Stomach smooth muscle (tissue), 2 donors: ENCODE data around the gene SRP68.
"Not testable (repeated sequence)": the region's sequence is repeated elsewhere in the genome, so short reads cannot be mapped to it uniquely, and the experiment has no call there.

Experiments used
- H3K27ac ChIP-seq: one replicate; pipeline ENCODE4 v1.7.0; 2013; ENCODE audit warnings: mild to moderate bottlenecking, low read length, inconsistent platforms
- H3K27me3 ChIP-seq, 2 donors: one replicate each; pipeline ENCODE4 v1.7.0; 2013; ENCODE audit warnings: low read length in 2 of 2; ENCODE audit not compliant: insufficient read depth in 2 of 2, control insufficient read depth in 1 of 2
- H3K36me3 ChIP-seq, 2 donors: one replicate each; pipeline ENCODE4 v1.7.0; 2013; ENCODE audit warnings: low read length in 2 of 2; ENCODE audit not compliant: control insufficient read depth in 2 of 2, insufficient read depth in 2 of 2
- H3K4me1 ChIP-seq: one replicate; pipeline ENCODE4 v1.7.0; 2013; ENCODE audit warnings: low read length; ENCODE audit not compliant: control insufficient read depth, insufficient read depth
- H3K4me3 ChIP-seq, 2 donors: one replicate each; pipeline ENCODE4 v1.7.0; 2013; ENCODE audit warnings: low read length in 2 of 2
- H3K9ac ChIP-seq, 2 donors: one replicate each; pipeline ENCODE4 v1.7.0; 2013; ENCODE audit warnings: low read length in 2 of 2, mild to moderate bottlenecking in 1 of 2
- H3K9me3 ChIP-seq, 2 donors: one replicate each; pipeline ENCODE4 v1.7.0; 2013; ENCODE audit warnings: low read length in 2 of 2; ENCODE audit not compliant: control insufficient read depth in 2 of 2
- donor health status: healthy.
- donor health status: Pancreatic carcinoma.

SRP68 gene

DNA sequence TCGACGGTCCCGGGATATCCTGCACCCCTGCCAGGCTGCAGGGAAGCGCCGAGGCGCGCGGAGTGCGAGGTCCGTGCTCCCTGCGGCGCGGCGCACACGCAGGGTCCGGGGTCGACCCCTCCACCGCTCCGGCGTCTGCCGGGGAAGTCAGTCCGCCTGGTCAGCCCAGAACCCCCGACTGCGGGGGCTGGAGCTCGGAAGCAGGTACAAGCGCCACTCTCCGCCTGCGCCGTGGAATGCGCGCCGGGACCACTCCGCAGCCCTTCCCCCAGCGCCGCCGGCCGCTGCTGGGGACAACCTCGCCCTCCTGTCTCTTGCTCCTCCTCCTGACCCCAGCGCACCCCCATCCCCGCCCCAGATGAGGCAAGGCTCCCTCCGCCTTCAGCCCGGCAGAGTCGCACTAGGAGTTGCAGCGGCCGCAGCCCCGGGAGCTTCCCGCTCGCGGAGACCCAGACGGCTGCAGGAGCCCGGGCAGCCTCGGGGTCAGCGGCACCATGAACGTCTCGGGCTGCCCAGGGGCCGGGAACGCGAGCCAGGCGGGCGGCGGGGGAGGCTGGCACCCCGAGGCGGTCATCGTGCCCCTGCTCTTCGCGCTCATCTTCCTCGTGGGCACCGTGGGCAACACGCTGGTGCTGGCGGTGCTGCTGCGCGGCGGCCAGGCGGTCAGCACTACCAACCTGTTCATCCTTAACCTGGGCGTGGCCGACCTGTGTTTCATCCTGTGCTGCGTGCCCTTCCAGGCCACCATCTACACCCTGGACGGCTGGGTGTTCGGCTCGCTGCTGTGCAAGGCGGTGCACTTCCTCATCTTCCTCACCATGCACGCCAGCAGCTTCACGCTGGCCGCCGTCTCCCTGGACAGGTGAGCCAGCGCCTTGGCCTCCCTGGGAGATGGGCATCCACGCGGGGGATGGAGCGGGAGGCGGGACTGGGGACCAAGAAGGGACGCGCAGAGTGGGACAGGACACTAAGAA lies 2.4 kb upstream of the SRP68 start, which contains the start of gene GALR2:
Gene GALR2, plus strand, starts transcription at position 392 of the 974 bp plus-strand sequence. Its CDS starts 103 bp downstream, at position 495.
- Histone ChIP-seq H3K9me3 (no peaks in the 10 kb centered on the region), H3K27ac (no peak within 1 kb of the TSS), H3K27me3 (peaks cover 53 to 60% of the 10 kb centered on the region in 2 donors), H3K9ac (no peak within 1 kb of the TSS), H3K4me1 (peaks cover 57% of the 10 kb centered on the region), H3K4me3 (peak within 1 kb of the TSS; percentile 17 to 59), H3K36me3 (peaks cover 0 to 2% of the 10 kb centered on the region in 2 donors)

GRCh38 chr17:76071531-76072147 lies 678 bp downstream of the SRP68 start:
- Histone ChIP-seq H3K9me3 (no peaks in the 10 kb centered on the region), H3K27me3 (peaks cover 28 to 32% of the 10 kb centered on the region in 2 donors), H3K4me3 (peak overlapping the region; percentile 95 to 100), H3K4me1 (peaks cover 48% of the 10 kb centered on the region), H3K36me3 (peaks cover 9 to 12% of the 10 kb centered on the region in 2 donors), H3K27ac (peak overlapping the region; percentile 53), H3K9ac (peak overlapping the region; percentile 82 to 99)

DNA sequence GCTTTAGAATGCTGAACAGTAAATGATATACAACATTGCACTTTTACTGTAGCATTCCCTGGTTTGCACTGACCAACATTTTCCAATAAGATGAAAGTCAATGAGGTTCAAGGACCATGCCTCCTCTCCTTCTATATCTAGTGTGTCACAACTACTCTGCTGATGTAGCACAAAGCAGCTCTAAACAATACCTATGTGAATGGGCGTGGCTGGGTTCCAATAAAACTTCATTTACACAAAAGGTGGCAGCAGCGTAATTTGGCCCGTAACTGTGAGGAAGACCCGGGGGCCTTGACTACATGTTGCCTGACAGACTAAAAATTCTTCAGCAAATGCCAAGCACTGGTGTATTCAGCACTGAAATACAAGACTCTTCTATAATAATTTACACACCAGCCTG lies 6.5 kb downstream of the SRP68 start:
- Histone ChIP-seq H3K27ac (no peak overlapping the region), H3K36me3 (peaks cover 41 to 46% of the 10 kb centered on the region in 2 donors), H3K4me1 (peaks cover 3% of the 10 kb centered on the region), H3K9me3 (no peaks in the 10 kb centered on the region), H3K9ac (no peak overlapping the region), H3K4me3 (no peak overlapping the region), H3K27me3 (no peaks in the 10 kb centered on the region)

- Histone ChIP-seq H3K4me3 (no peak overlapping the region), H3K9me3 (no peaks in the 10 kb centered on the region), H3K27ac (no peak overlapping the region), H3K9ac (no peak overlapping the region), H3K4me1 (no peaks in the 10 kb centered on the region), H3K36me3 (peaks cover 50 to 51% of the 10 kb centered on the region in 2 donors), H3K27me3 (no peaks in the 10 kb centered on the region)
Observed at GRCh38 chr17:76063875-76064546, 8.3 kb downstream of the SRP68 start.

- H3K27me3 ChIP-seq, H3K4me3 ChIP-seq, H3K4me1 ChIP-seq, H3K27ac ChIP-seq, H3K9ac ChIP-seq, H3K9me3 ChIP-seq: not testable (repeated sequence)
- H3K36me3 ChIP-seq = peaks cover 53% of the 10 kb centered on the region in 2 donors
Observed at GRCh38 chr17:76058264-76058663, 14.1 kb downstream of the SRP68 start.

DNA sequence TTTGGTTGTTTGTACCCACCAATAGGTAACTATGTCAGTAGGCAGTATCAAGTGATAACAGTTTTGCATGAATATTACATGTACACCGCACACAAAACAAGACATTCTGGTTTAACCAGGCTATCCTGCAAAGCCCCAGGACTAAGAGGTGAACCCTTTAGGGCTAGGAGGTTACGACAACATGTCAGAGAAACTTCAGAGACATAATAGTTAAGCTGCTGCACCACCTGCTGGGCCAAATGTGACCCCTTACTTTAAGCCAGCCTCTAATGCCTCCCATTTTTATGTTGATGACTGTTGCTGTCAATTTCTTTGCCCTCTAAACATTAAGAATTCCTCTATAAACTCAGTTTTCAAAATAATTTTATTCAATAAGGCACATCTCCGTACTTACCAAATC lies 15.4 kb downstream of the SRP68 start:
- no peaks in the 10 kb centered on the region for H3K27me3 ChIP-seq
- no peak overlapping the region for H3K9ac ChIP-seq
- no peak overlapping the region for H3K27ac ChIP-seq
- no peak overlapping the region for H3K4me3 ChIP-seq
- H3K36me3 ChIP-seq = peaks cover 54 to 55% of the 10 kb centered on the region in 2 donors
- H3K4me1 ChIP-seq = no peaks in the 10 kb centered on the region
- H3K9me3 ChIP-seq = no peaks in the 10 kb centered on the region

DNA sequence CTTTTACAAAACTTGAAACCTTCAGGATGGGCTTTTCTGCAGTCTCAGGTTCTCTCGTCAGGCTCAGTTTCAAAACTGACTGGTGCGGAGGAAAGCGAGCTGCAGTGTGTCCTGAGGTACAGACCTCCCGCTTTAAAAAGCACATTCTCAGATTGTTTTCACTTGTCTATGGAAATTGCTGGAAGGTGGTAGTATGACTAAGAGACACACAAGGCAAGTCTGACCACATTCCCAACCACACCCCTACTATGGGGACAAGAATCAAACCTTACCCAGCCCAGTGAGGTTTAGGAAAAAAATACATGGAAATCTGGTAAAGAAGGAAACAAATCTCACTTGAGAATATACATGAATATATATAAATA lies 18.2 kb downstream of the SRP68 start:
- H3K27ac ChIP-seq = no peak overlapping the region
- H3K9me3 ChIP-seq = no peaks in the 10 kb centered on the region
- H3K36me3 ChIP-seq = peaks cover 54 to 62% of the 10 kb centered on the region in 2 donors
- H3K4me1 ChIP-seq = no peaks in the 10 kb centered on the region
- no peak overlapping the region for H3K4me3 ChIP-seq
- no peak overlapping the region for H3K9ac ChIP-seq
- H3K27me3 ChIP-seq = no peaks in the 10 kb centered on the region

DNA sequence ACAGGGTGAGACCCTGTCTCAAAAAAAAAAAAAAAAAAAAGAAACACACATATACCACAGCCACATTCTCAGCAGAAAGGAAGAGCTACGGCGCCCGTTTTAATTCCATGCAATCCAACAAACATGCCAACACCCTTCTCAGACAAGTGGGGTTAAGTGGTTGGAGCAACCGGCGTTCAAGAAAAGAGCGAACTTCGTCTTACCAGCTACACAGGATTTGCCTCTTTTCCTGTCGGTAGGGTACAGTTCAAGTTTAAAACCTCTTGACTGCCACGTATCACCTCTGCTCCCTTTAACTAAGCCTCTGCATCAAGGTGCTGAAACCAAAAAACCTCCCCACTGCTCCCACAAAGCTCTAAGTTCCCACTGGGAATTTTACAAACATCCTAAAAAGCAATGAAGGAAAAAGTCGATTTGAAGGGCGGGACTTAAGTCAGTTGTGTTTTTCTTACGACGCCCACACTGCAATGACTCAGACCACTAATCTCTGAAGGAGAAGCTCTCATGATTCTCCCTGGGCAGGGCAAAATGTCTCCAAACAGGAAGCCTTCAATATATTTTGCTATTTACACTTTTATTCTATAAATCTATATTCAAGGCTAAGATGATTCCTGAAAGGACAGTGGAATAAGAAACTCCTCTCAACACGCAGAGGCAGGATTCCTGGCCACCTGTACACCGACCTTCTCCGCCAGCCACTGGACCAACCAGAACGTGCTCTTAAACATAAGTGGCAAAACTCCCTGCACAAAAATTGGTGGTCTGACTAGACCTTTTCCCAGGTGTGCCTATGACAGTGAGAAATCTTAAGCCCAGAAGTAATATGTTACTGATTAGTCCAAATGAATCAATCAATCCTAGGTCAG lies 18.8 kb downstream of the SRP68 start:
- Histone ChIP-seq H3K27ac (no peak overlapping the region), H3K9me3 (no peaks in the 10 kb centered on the region), H3K4me1 (no peaks in the 10 kb centered on the region), H3K27me3 (no peaks in the 10 kb centered on the region), H3K4me3 (no peak overlapping the region), H3K9ac (no peak overlapping the region), H3K36me3 (peaks cover 54 to 62% of the 10 kb centered on the region in 2 donors)

GRCh38 chr17:76051561-76051960 lies 20.8 kb downstream of the SRP68 start:
- Histone ChIP-seq H3K4me1 (no peaks in the 10 kb centered on the region), H3K36me3 (peaks cover 54 to 66% of the 10 kb centered on the region in 2 donors), H3K27ac (no peak overlapping the region), H3K27me3 (no peaks in the 10 kb centered on the region), H3K9ac (no peak overlapping the region), H3K9me3 (no peaks in the 10 kb centered on the region), H3K4me3 (no peak overlapping the region)
